ENCODE measurements around the gene LRG1.

DNA sequence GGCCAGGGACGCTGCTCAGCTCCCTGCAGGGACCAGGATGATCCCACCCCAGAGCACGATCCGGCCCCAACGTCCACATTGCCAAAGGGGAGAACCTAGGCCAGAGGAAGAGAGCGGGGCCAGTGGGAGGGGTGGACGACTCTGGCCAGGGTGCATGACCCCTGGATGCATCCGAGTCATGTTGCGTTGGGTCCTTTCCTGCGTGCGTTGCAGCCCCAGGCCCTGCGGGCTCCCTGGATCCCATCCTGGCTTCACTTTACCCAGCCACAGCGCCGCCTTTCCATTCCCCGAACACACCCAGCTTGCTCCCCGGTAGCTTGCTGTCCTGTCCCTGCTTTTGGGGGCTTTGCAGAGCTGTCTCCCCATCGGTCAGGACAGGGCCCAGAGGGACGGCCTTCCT lies 32.0 kb downstream of the LRG1 start:
- TF ChIP-seq, protein P1, sequence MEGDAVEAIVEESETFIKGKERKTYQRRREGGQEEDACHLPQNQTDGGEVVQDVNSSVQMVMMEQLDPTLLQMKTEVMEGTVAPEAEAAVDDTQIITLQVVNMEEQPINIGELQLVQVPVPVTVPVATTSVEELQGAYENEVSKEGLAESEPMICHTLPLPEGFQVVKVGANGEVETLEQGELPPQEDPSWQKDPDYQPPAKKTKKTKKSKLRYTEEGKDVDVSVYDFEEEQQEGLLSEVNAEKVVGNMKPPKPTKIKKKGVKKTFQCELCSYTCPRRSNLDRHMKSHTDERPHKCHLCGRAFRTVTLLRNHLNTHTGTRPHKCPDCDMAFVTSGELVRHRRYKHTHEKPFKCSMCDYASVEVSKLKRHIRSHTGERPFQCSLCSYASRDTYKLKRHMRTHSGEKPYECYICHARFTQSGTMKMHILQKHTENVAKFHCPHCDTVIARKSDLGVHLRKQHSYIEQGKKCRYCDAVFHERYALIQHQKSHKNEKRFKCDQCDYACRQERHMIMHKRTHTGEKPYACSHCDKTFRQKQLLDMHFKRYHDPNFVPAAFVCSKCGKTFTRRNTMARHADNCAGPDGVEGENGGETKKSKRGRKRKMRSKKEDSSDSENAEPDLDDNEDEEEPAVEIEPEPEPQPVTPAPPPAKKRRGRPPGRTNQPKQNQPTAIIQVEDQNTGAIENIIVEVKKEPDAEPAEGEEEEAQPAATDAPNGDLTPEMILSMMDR (IDR thresholded peaks at IDR 0.05), result no peak
- TF ChIP-seq RAD21 (IDR thresholded peaks at IDR 0.05; ENCODE audit: low read length) (no peak), RCOR1 (IDR thresholded peaks at IDR 0.05; ENCODE audit: low read length) (no peak), POLR2AphosphoS5 (IDR thresholded peaks at IDR 0.05; ENCODE audit: low read depth, low read length) (no peak), JUND (IDR thresholded peaks at IDR 0.05) (no peak), YY1 (IDR thresholded peaks at IDR 0.05; ENCODE audit: low read depth) (no peak), EP300 (IDR thresholded peaks at IDR 0.05; ENCODE audit: borderline replicate concordance in 1 of 2, low read depth in 1 of 2, low read length in 1 of 2) (no peak), RFX5 (IDR thresholded peaks at IDR 0.05; ENCODE audit: low read length) (no peak)
- TF ChIP-seq, protein P2, sequence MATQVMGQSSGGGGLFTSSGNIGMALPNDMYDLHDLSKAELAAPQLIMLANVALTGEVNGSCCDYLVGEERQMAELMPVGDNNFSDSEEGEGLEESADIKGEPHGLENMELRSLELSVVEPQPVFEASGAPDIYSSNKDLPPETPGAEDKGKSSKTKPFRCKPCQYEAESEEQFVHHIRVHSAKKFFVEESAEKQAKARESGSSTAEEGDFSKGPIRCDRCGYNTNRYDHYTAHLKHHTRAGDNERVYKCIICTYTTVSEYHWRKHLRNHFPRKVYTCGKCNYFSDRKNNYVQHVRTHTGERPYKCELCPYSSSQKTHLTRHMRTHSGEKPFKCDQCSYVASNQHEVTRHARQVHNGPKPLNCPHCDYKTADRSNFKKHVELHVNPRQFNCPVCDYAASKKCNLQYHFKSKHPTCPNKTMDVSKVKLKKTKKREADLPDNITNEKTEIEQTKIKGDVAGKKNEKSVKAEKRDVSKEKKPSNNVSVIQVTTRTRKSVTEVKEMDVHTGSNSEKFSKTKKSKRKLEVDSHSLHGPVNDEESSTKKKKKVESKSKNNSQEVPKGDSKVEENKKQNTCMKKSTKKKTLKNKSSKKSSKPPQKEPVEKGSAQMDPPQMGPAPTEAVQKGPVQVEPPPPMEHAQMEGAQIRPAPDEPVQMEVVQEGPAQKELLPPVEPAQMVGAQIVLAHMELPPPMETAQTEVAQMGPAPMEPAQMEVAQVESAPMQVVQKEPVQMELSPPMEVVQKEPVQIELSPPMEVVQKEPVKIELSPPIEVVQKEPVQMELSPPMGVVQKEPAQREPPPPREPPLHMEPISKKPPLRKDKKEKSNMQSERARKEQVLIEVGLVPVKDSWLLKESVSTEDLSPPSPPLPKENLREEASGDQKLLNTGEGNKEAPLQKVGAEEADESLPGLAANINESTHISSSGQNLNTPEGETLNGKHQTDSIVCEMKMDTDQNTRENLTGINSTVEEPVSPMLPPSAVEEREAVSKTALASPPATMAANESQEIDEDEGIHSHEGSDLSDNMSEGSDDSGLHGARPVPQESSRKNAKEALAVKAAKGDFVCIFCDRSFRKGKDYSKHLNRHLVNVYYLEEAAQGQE (IDR thresholded peaks at IDR 0.05; ENCODE audit: low read depth, low read length), result no peak
- TF ChIP-seq, protein P3, sequence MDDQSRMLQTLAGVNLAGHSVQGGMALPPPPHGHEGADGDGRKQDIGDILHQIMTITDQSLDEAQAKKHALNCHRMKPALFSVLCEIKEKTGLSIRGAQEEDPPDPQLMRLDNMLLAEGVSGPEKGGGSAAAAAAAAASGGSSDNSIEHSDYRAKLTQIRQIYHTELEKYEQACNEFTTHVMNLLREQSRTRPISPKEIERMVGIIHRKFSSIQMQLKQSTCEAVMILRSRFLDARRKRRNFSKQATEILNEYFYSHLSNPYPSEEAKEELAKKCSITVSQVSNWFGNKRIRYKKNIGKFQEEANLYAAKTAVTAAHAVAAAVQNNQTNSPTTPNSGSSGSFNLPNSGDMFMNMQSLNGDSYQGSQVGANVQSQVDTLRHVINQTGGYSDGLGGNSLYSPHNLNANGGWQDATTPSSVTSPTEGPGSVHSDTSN (IDR thresholded peaks at IDR 0.05), result no peak

All from SK-N-SH (cell line).